Retina (tissue), 1 donor: ENCODE results near the gene FGD3.

Experiments
- DNase-seq: peaks from one replicate; pipeline ENCODE4 v3.0.0-alpha.2; 2016

FGD3 gene

GRCh38 chr9:93057703-93058354 lies 110.5 kb downstream of the FGD3 start:
- DNase-seq: no peak

GRCh38 chr9:93058355-93059010 lies 111.2 kb downstream of the FGD3 start, which contains the start of gene SUSD3:
Gene SUSD3, plus strand, starts transcription at chr9:93058701. Its CDS starts 42 bp downstream, at chr9:93058743.
- peak; percentile 54 for DNase-seq

GRCh38 chr9:93059011-93059714 lies 111.8 kb downstream of the FGD3 start:
- DNase-seq: no peak

GRCh38 chr9:93059715-93060578 lies 112.6 kb downstream of the FGD3 start:
- DNase-seq: no peak

GRCh38 chr9:93060746-93061259 lies 113.5 kb downstream of the FGD3 start:
- DNase-seq: no peak

GRCh38 chr9:93061260-93061751 lies 114.0 kb downstream of the FGD3 start:
- DNase-seq: no peak

- DNase-seq: no peak
Measured at GRCh38 chr9:93061791-93062763, 114.8 kb downstream of the FGD3 start.

- no peak for DNase-seq
Measured at GRCh38 chr9:93064392-93065134, 117.2 kb downstream of the FGD3 start.

- no peak for DNase-seq
Measured at GRCh38 chr9:93065135-93065720, 117.9 kb downstream of the FGD3 start.

GRCh38 chr9:93066978-93067603 lies 119.8 kb downstream of the FGD3 start:
- DNase-seq: no peak

- no peak for DNase-seq
Measured at GRCh38 chr9:93068956-93069355, 121.6 kb downstream of the FGD3 start.

GRCh38 chr9:93071464-93071863 lies 124.1 kb downstream of the FGD3 start:
- DNase-seq: no peak

GRCh38 chr9:93072383-93072795 lies 125.1 kb downstream of the FGD3 start:
- DNase-seq: no peak

GRCh38 chr9:93076101-93076791 lies 128.9 kb downstream of the FGD3 start:
- DNase-seq: no peak

- DNase-seq: no peak
Measured at GRCh38 chr9:93076792-93077128, 129.4 kb downstream of the FGD3 start.

- DNase-seq: no peak
Measured at GRCh38 chr9:93077367-93077766, 130.0 kb downstream of the FGD3 start.

- no peak for DNase-seq
Measured at GRCh38 chr9:93077811-93078210, 130.5 kb downstream of the FGD3 start.

- DNase-seq: no peak
Measured at GRCh38 chr9:93079371-93079770, 132.0 kb downstream of the FGD3 start.

- DNase-seq: no peak
Measured at GRCh38 chr9:93080406-93080805, 133.1 kb downstream of the FGD3 start.
